ENCODE measurements around the gene ABCB11. TPM values are rescaled to one million over a fixed set of nuclear protein-coding genes. Genes with fewer than 3 reads are reported as not detected.
"Not testable (repeated sequence)": the region's sequence is repeated elsewhere in the genome, so short reads cannot be mapped to it uniquely, and the experiment has no call there.

Gene ABCB11
- polyA plus RNA-seq, 1 donor: not detected

DNA sequence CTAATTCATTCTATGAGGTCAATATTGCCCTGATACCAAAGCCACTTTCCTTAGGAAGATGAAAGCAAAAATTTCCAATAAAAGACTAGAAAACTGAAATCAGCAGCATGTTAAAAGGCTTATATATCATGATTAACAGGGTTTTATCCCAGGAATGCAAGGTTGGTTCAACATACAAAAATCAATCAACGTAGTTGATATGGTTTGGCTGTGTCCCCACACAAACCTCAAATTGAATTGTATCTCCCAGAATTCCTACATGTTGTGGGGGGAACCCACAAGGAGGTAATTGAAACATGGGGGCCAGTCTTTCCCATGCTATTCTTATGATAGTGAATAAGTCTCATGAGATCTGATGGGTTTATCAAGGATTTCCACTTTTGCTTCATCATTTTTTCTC is 11.7 kb upstream of the ABCB11 start:
- no peak for DNase-seq (ENCODE audit: low read depth)

DNA sequence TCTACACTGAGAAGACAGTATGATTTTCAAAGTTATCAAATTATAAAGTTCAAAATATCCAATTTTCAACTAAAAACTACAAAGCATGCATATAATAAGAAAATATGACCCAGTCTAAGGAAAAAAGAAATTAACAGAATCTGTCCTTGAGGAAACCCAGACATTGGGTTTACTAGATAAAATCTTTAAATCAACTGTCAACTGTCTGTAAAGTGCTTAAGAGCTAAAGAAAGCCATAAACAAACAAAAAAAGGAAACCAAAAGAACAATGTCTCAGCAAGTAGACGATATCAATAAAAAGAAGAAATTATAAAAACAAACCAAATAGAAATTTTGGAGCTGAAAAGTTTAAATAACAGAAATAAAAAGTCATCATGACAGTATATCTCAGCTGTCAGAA is 10.5 kb upstream of the ABCB11 start:
- DNase-seq (ENCODE audit: low read depth): no peak

DNA sequence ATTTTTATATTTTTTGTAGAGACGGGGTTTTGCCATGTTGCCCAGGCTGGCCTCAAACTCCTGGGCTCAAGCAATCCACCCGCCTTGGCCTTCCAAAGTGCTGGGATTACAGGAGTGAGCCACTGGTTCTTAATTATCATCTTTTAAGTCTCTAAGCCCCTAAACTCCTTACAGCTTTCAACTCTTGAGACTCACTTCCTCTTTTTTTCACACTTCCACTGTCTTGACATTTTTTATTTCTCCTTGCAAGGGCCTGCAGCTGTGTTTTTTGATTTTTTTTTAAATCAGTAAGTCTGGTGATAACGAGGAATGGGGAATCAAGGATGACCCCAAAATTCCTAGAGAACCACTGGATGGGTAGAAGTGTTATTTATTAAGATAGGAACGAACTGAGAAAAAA is 8.6 kb upstream of the ABCB11 start:
- DNase-seq (ENCODE audit: low read depth): no peak

DNA sequence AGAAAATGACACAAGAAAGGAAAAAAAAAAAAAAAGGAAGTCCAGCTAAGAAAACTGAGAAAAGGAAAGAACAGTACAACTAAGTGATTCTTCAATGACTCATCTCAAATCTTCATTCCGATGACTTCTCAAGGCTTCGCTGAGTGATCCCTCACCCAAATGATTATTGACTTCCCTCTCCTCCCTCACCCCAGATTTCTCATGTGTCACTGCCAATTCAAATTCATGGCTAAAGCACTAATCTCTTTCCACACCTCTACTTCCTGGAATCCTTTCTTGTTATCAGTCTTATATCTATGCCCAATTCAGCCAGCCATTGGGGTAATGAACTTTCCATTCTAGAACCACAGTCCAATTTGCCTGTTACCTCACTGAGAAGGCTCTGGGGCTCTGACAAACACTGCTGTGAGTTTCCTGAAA is 7.2 kb upstream of the ABCB11 start:
- DNase-seq (ENCODE audit: low read depth): no peak

DNA sequence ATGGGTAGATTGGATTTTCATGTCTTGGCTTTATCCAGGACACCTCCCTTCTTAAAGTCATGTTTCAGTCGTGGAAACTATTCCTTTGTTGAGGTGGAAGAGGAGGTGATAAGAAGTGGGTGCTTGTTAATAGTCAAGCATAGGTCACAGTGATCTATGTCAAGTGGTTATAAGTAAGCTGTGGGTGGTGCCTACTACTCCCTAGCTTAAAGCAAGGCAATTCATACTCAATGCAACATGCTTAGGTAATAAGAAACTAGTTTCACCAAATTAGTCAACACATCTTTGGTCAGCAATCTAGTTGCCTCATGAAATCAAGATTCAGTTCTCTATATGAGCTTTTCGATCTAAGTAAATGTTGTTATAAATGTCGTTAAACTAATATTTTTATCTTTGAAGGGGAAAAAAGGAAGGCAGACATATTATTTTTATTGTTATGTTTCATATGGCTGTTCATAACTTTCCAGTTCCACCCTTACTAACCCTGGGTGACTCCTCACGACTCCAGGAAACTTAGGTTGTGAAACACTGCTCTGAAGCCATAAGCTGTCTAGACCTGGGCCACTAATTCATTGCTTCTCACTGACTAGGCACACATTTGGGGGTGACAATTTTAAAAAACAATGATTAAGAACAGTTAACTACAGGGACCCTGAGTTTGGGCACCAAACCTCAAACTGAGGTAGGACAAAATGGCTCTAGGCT is 5.8 kb upstream of the ABCB11 start:
- no peak for DNase-seq (ENCODE audit: low read depth)

DNA sequence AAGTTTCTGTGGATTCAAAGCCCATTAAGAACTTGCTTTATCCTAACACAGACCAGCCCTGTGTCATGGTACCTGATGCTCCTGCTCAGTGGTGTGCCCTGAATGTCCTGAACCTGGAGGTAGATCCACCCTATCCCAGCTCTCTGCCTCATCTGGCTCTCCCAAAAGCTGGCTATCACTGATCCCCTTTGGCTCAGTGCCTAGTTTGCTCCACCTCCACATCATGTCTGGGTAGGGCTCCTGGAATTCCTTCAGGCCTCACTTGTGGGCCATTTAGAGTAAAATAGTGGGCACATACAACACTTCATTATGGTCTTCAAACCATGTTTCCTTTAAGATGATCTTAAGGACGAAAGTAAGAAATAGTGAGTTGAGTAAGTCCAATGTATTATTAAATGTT is 4.8 kb upstream of the ABCB11 start:
- DNase-seq (ENCODE audit: low read depth): no peak

DNA sequence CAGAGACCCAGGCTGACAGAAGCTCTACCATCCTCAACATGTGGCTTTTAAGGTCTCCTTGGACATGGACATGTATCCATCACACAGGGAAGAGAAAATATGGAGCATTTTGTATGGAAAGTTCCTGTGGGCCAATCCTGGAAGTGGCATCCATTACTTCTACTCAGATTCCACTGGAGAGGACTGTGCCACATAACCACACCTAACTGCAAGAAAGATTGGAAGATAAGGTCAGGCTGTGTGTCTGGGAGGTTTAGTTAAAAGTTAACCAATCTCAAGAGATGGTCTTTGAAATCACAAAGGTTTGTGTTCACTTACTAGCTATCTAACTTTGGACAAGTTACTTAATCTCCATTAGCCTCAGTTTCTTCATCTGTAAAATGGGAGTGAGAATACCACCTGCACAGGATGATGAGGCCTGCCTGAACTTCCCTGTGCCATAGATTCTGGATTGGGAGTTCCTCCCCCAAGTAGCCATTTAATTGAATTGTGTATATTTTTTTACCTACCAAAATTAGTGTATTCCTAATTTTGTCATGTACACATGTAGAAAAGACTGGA is 3.9 kb upstream of the ABCB11 start:
- no peak for DNase-seq (ENCODE audit: low read depth)

DNA sequence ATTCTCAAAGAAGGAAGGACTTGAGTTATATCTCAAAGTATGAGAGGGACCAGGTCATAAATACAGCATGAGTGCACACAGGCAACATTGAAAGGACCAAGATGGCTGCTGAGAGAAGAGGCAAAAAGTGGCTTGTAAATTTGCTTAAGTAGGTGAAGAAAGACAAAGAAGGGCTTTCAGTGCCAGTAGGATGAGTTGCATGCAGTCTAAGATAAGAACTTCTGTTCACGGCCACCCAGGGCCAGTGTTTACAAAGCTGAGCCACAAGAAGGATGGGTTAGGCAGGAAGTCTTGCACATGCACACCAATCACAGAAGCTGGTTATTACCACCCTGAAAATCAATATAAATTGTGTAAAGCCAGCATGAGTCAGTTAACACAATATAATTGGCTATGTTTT is 3.1 kb upstream of the ABCB11 start:
- no peak for DNase-seq (ENCODE audit: low read depth)

DNA sequence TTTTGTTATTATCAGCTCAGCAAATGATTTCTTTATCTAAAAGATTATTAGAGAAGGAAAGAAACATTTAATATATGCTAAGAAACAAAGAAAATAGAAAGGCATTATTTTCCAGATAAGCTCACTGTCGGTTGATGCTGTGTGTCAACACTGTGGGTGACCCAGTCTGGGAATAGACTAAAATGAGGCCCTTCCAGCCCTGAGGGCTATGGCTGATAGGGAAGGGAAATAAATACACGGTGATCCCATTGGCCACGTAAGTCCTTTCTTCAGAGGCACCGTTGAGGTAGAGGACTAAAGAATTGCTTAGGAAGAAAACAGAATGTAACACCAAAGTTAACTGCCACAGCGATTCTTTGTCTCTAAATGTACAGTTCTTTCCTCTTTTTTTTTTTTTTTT is 1.8 kb downstream of the ABCB11 start:
- DNase-seq (ENCODE audit: low read depth): no peak

DNA sequence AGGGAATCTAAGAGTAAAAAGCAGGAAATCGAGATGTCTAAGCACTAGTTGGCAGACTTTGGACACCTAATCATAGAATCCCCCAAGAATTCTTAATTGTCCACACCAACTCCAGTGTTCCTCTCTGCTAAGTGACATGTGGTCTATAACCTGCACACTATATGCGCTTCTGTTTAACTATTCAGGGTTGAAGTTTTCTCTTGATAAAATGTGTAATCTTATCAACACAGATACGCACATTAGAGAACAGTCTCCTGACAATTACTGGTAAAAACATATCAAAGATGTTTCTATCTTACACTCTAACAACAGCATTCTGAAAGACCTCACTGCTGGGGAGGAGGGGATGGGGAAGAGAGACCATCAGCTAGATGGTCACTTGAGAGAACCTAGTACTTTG is 3.9 kb downstream of the ABCB11 start:
- no peak for DNase-seq (ENCODE audit: low read depth)

DNA sequence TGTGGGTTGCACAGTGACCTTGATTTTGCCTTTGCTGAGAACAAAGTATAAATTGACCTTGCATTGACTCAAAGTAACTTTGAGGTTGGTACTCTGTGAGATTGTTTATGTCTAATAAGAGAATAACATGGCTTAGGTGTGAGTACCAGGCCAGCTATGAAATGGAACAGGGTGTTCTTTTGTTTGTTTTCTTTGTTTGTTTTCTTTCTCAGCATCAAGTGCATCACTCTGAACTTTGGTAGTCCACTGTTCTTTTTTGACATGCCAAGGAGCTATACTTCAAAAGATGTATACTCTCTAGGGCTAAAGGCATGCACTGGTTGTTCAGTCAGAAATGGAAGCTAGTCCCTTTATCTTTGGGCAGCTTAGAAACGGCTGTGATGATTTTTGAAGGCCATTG is 5.1 kb downstream of the ABCB11 start:
- DNase-seq (ENCODE audit: low read depth): no peak

DNA sequence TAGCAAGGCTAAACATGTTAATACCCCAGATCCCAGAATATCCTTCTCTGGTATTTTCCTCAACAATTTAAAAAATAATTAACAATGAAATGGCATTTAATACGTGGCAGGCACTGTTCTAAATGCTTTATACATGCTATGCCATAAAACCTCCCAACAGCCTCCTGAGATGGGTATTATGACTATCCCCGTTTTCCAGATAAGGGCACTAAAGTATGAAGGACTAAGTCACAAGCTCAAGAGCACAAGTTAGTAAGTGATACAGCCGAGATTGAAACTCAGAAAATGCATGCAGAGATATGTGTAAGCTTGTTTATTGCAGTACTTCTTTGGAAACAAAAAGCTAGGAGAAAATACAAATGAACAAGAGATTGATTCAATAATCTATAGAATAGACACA is 8.0 kb downstream of the ABCB11 start:
- DNase-seq (ENCODE audit: low read depth): no peak

DNA sequence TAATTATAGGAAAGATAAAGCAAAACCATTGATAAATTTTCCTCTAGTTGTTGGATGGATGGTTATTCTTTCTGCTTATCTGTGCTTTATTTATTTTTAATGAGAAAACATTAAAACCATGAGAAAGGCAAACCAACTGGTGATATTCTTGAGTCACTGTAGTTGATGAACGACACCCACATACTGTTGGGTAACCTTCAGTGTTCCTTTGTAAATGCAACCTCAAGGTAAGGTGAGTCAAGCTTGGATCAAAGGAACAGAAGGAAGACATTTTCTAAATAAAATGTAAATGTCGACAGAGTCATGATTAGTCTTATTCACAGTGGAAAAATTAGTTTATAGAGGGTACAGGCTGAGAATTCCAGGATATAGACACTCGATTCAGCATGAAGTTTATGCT is 12.7 kb downstream of the ABCB11 start:
- DNase-seq (ENCODE audit: low read depth): no peak

DNA sequence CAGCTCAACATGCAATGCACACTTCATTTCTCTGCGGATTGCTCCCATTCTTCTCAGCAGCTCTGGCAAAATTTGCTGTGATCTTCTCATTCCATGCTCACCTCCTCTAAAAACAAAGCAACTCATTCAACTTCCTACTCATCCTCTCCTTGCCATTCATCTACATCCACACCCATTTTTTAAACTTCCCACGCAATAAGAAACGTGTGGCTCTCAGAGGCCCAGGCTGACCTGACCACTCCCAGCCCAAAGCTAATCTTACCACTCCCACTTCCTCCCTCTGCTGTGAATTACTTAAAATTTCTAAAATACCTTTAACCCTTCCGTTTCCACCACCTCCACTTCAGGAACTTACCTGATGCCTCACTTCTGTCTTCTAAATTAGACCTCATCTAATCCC is 15.2 kb downstream of the ABCB11 start:
- DNase-seq (ENCODE audit: low read depth): no peak

DNA sequence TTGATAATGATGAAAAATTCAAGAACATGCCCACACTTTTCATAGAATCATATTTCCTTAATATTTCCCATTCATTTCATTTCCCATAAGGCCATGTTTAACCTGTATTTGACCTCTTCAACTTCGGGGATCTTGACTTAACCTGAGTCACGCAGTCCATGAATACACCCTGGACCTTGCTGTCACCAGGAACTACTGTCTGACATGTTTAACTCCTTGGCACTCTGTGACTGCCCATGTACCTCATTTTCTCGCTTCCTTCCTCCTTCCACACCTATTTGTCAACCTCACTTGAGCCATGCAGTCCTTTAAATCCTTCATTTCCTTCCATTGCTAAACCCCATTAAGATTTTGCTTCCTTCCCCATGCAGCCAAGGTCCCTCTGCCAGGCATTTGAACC is 16.3 kb downstream of the ABCB11 start:
- no peak for DNase-seq (ENCODE audit: low read depth)

DNA sequence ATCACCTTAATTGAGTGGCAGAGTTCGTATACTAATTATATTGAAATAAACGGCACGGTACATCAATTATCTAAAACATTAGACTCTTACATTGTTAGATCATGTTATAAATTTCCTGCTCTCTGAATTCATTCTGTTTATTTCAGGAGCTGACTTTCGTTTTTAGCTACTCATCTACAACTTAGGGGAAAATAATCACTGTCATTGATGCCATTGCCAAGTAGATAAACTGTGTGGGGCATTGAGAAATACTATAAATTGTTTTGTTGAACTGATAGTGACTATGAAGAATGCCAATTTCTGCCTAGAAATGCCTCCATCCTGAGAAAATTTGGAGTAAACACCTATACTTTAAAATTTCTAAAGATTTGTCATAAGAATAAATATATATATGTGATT is 17.5 kb downstream of the ABCB11 start:
- no peak for DNase-seq (ENCODE audit: low read depth)

DNA sequence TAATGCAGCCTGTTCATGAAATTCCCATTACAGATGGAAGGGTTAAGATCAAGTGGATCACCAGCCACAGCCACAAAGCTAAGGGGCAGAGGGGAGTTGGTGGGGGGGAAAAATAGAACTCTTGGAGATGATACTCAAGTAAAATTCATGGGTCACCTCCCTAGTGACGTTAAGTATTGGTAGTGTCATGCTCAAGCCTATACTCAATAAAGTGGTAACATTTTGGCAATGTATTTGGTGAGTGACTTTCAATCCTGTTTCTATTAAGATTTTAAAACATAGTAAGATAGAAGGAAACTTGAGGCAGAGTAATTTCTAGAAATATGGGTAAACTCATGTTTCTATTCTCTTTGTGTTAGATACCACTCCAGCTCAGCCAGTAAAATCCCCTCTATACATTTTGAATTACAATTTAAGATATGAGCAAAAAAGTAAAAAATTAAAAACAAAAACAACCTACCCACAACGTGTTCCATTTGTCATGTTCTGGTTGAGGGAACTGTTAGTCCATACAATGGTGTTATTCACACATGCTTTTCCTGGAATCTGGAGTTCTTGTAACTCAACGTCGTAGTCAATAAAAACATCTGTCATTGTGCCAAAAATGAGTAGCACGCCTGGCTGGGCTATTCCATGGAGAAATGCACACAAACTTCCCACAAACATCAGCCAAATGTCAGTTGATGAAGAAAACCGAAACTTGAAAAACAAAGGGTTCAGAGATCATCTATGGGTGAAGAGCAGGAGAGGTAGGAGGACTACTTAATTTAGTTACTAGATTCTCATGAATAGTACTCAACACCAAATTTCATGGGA is 18.1 kb downstream of the ABCB11 start:
- no peak for DNase-seq (ENCODE audit: low read depth)

DNA sequence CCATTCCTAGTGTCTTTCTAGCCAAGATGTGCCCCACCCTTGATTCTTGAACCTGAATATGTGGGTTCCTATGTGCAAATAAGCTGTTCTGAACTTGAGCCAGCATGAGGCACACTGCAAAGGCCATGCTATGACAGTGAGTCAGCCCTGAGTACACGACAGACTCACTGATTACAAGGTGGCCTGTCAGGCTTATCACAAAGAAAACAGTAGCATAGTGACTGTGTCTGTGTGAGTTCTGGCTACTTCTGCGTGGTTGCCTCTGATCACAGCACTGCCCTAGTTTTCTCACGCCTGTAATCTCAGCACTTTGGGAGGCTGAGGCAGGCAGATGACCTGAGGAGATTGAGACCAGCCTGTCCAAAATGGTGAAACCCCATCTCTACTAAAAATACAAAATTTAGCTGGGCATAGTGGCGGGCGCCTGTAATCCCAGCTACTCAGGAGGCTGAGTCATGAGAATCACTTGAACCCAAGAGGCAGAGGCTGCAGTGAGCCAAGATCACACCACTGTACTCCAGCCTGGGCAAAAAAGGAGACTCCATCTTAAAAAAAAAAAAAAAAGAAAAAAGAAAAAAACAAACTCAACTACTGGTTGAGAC is 18.8 kb downstream of the ABCB11 start:
- DNase-seq (ENCODE audit: low read depth): not testable (repeated sequence)

DNA sequence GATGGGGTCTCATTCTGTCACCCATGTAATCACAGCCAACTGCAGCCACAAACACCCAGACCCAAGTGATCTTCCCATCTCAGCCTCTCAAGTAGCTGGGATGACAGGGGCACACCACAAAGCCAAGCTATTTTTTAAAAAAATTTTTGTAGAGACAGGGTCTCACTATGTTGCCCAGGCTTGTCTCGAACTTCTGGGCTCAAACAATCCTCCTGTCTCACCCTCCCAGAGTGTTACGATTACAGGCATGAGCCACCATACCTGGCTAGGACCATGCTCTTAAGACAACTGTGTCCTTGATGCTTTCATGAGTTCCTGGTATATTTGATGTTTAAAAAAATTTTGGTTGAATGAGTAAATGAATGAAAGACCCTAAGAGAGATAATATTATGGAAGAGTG is 19.4 kb downstream of the ABCB11 start:
- DNase-seq (ENCODE audit: low read depth): no peak

DNA sequence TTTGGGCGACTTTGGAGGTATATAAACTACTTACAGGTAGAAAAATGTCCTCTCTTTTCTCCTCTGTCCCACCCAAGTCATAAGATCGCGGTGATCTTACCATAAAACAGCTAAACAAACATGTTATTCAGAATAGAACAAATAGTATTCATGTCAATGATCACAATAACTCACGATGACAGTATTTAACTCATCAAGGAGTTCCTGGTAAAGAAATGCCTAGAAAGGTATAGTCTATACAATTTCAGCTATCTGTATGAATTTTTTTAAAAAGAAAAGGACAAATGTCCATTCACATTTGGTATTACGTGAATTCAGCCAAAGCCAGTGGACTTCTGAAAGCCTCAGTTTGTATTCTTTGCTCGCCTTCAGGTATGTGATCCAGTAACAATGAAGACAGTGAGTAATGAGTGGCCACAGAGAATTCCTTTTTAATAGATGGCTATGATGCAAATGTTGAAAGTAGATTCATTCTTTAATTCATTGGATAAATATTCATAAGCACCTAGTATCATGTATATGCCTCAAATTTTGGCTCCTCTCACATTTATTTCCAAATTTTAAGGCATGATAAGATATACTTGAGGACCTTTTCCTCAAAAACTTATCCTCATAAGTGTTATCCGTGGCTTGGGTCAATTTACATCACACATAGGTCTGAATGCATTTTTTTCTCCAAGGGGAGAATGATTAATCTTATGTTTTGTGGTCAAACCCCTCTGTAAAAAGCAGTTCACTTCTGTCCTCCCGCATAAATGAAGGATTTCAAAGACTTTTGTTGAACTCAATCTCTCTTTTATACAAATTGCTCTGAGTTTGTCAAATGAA is 20.3 kb downstream of the ABCB11 start:
- no peak for DNase-seq (ENCODE audit: low read depth)

DNA sequence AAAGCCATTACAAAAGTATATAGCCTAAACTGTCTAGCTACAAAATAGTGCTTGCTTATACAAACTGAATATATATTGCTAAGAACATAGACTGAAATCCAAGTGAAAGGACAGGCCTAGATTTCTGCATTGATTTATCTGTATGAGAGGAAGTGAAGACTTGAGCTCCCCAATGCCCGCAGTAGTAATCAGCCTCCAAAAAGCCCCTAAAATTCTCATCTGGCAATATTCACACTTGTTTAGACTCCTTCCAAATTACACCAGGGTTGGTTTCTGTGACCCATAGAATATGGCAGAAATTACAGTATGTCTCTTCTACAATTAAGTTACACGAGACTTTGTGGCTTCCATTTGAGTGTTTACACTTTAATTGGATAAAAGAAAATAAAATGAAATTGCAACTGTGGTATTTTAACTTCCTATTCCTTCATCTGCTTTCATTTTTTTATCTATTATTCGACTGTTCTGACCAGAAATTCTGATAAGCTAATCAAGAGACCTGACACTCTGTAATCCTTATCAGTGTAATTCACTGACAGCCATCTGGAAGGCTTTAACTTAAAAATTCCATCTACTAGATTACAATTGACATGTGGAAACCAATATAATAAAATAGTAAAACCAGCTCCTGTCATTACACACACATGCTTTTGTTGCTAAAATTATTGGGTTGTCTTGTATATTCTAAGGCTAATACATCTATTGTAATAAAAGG is 21.1 kb downstream of the ABCB11 start:
- DNase-seq (ENCODE audit: low read depth): no peak
